Keratinocyte (primary cell): ENCODE data around the gene SLC52A1. TPM values are rescaled to one million over a fixed set of nuclear protein-coding genes. Genes with fewer than 3 reads are reported as not detected.

ENCODE experiments used
- DNase-seq: peaks from one replicate; pipeline ENCODE4 v3.0.0-alpha.2; 2011; ENCODE audit warnings: low read depth, missing footprints, low spot score
- FAIRE-seq: peaks from 2 replicates; lab custom pipeline; 2011; peaks lifted over from hg19 to GRCh38; lab: Jason Lieb, UNC
- H2AFZ ChIP-seq: 2 replicates; pipeline ENCODE4 v1.6.0; 2012; ENCODE audit warnings: low read length, control low read depth, inconsistent platforms; ENCODE audit not compliant: control insufficient read depth
- H3K27ac ChIP-seq: 2 replicates; pipeline ENCODE4 v1.5.1; 2011; ENCODE audit warnings: low read length; ENCODE audit not compliant: control insufficient read depth, insufficient read depth
- H3K27me3 ChIP-seq: 3 replicates; pipeline ENCODE4 v1.6.0; 2011; ENCODE audit warnings: low read length; ENCODE audit not compliant: control insufficient read depth, insufficient read depth; ENCODE audit errors: extremely low read depth
- H3K36me3 ChIP-seq, 2 experiments: 2 replicates in 1 of 2; 3 replicates in 1 of 2; pipeline ENCODE4 v1.5.1; 2011; ENCODE audit warnings: low read length in 2 of 2, mild to moderate bottlenecking in 1 of 2; ENCODE audit not compliant: control insufficient read depth in 2 of 2, insufficient read depth in 2 of 2; ENCODE audit errors: extremely low read depth in 1 of 2
- H3K4me1 ChIP-seq: 3 replicates; pipeline ENCODE4 v1.5.1; 2011; ENCODE audit warnings: low read length; ENCODE audit not compliant: control insufficient read depth, insufficient read depth; ENCODE audit errors: extremely low read depth
- H3K4me2 ChIP-seq: 3 replicates; pipeline ENCODE4 v1.6.0; 2011; ENCODE audit warnings: low read depth, low read length; ENCODE audit not compliant: control insufficient read depth, insufficient read depth; ENCODE audit errors: extremely low read depth
- H3K4me3 ChIP-seq, 3 experiments: fragments of 200-600 bp in 1 of 3; sonication (generic) in 1 of 3; 2 replicates in 2 of 3; 3 replicates in 1 of 3; pipeline ENCODE4 v1.5.1; 2011 to 2016; ENCODE audit warnings: low read length in 3 of 3, mild to moderate bottlenecking in 3 of 3, control low read depth in 2 of 3, inconsistent platforms in 1 of 3, low read depth in 1 of 3, mixed read lengths in 1 of 3, mixed run types in 1 of 3, moderate library complexity in 1 of 3; ENCODE audit not compliant: control insufficient read depth in 2 of 3, insufficient read depth in 2 of 3; ENCODE audit errors: extremely low read depth in 1 of 3
- H3K79me2 ChIP-seq: 2 replicates; pipeline ENCODE4 v1.6.0; 2012; ENCODE audit warnings: low read length; ENCODE audit not compliant: control insufficient read depth, insufficient read depth
- H3K9ac ChIP-seq: 3 replicates; pipeline ENCODE4 v1.6.0; 2011; ENCODE audit warnings: low read length; ENCODE audit not compliant: control insufficient read depth, insufficient read depth; ENCODE audit errors: extremely low read depth
- H3K9me1 ChIP-seq: 3 replicates; pipeline ENCODE4 v1.6.0; 2011; ENCODE audit warnings: low read length; ENCODE audit not compliant: control insufficient read depth, insufficient read depth; ENCODE audit errors: extremely low read depth
- H3K9me3 ChIP-seq: 2 replicates; pipeline ENCODE4 v1.5.1; 2012; ENCODE audit warnings: low read depth, low read length; ENCODE audit not compliant: control insufficient read depth
- H4K20me1 ChIP-seq: 3 replicates; pipeline ENCODE4 v1.6.0; 2011; ENCODE audit warnings: low read length; ENCODE audit not compliant: control insufficient read depth, insufficient read depth; ENCODE audit errors: extremely low read depth
- EZH2 ChIP-seq: IDR thresholded peaks from one replicate; pipeline ENCODE4 v1.6.1; 2012; ENCODE audit warnings: inconsistent platforms, mild to moderate bottlenecking, low read length, moderate library complexity
- dilution Hi-C: fragments of 300-500 bp; cut with MboI; formaldehyde crosslinking; loops from one replicate; pipeline ENCODE4 v1.7.0; 2020; ENCODE audit warnings: low sequenced_read_pairs; ENCODE audit not compliant: extremely low pct_ligation_motif_present
- polyA plus RNA-seq, 5 experiments: library from polyadenylated mRNA; depleted of rRNA in 3 of 5; stranded (reverse) in 3 of 5; stranded (forward) in 1 of 5; unstranded in 1 of 5; fragments of >200 nt; gene quantifications; 1 replicate in 1 of 5; 2 replicates in 3 of 5; 3 replicates in 1 of 5; pipeline versions ENCODE4 v1.2.1 to v1.2.3, GENCODE V29; 2011 to 2012; ENCODE audit warnings: missing spikeins in 2 of 5, low read depth in 1 of 5, low replicate concordance in 1 of 5
- TF ChIP-seq, protein P1 (sequence below), 3 experiments: IDR thresholded peaks in 1 of 3; conservative IDR thresholded peaks in 1 of 3; optimal IDR thresholded peaks in 1 of 3; 2 replicates in 2 of 3; 3 replicates in 1 of 3; pipeline versions ENCODE3 to v1.5.1; 2011; ENCODE audit warnings: low read length in 3 of 3, mild to moderate bottlenecking in 3 of 3, moderate library complexity in 2 of 3, control low read depth in 1 of 3, inconsistent platforms in 1 of 3; ENCODE audit not compliant: insufficient read depth in 2 of 3; ENCODE audit errors: extremely low read depth in 1 of 3

Gene SLC52A1
- polyA plus RNA-seq, 1 donor (not counting 4 experiments of a cell fraction or from before 2014, with no cell fraction given): 0.21 TPM

DNA sequence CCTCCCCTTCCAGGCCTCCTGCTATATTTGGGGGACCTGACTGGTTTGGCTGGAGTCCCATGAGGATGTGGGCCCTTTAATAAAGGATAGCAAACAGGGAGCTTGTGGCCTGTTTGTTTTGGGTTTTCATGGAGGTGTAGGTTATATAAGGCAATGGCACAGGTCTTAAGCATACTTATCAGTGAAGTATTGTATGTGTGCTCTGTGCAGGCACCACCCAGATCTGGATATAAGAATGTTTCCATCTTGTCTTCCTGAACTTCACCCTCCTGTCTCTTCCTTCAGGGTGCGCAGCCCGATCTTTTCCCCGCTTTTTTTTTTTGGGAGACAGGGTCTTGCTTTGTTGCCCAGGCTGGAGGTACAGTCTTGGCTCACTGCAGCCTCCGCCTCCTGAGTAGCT, 10.6 kb downstream of the SLC52A1 start:
- no peak overlapping the region for H3K27ac ChIP-seq
- H3K79me2 ChIP-seq: no peaks in the 10 kb centered on the region
- H2AFZ ChIP-seq: no peak overlapping the region
- no peaks in the 10 kb centered on the region for H3K9me3 ChIP-seq
- H3K9ac ChIP-seq: no peak overlapping the region
- H3K4me1 ChIP-seq: peaks cover 4% of the 10 kb centered on the region
- no peak overlapping the region for H3K4me3 ChIP-seq
- DNase-seq (no peak), FAIRE-seq (no peak)
- H4K20me1 ChIP-seq: no peaks in the 10 kb centered on the region
- H3K9me1 ChIP-seq: no peaks in the 10 kb centered on the region
- dilution Hi-C loops: no loop called here
- no peaks in the 10 kb centered on the region for H3K27me3 ChIP-seq
- TF ChIP-seq, protein P1, sequence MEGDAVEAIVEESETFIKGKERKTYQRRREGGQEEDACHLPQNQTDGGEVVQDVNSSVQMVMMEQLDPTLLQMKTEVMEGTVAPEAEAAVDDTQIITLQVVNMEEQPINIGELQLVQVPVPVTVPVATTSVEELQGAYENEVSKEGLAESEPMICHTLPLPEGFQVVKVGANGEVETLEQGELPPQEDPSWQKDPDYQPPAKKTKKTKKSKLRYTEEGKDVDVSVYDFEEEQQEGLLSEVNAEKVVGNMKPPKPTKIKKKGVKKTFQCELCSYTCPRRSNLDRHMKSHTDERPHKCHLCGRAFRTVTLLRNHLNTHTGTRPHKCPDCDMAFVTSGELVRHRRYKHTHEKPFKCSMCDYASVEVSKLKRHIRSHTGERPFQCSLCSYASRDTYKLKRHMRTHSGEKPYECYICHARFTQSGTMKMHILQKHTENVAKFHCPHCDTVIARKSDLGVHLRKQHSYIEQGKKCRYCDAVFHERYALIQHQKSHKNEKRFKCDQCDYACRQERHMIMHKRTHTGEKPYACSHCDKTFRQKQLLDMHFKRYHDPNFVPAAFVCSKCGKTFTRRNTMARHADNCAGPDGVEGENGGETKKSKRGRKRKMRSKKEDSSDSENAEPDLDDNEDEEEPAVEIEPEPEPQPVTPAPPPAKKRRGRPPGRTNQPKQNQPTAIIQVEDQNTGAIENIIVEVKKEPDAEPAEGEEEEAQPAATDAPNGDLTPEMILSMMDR (optimal IDR thresholded peaks at IDR 0.05 in 1 of 3, IDR thresholded peaks at IDR 0.05 in 1 of 3, conservative IDR thresholded peaks at IDR 0.05 in 1 of 3; ENCODE audit: extremely low read depth in 1 of 3, insufficient read depth in 2 of 3, low read length in 3 of 3): no peak
- TF ChIP-seq EZH2: no peak
- H3K36me3 ChIP-seq: peaks cover 25 to 40% of the 10 kb centered on the region in 2 experiments
- no peak overlapping the region for H3K4me2 ChIP-seq

DNA sequence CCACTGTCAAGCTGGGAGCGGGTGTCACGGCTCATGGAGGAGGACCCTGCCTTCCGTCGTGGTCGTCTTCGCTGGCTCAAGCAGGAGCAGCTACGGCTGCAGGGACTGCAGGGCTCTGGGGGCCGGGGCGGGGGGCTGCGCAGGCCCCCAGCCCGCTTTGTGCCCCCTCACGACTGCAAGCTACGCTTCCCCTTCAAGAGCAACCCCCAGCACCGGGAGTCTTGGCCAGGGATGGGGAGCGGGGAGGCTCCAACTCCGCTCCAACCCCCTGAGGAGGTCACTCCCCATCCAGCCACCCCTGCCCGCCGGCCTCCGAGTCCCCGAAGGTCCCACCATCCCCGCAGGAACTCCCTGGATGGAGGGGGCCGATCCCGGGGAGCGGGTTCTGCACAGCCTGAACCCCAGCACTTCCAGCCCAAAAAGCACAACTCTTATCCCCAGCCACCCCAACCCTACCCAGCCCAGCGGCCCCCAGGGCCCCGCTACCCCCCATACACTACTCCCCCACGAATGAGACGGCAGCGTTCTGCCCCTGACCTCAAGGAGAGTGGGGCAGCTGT, 11.6 kb downstream of the SLC52A1 start:
- DNase-seq: no peak
- H3K4me2 ChIP-seq: no peak overlapping the region
- H3K9me1 ChIP-seq: no peaks in the 10 kb centered on the region
- dilution Hi-C loops: no loop called here
- TF ChIP-seq EZH2: no peak
- TF ChIP-seq, protein P1 (optimal IDR thresholded peaks at IDR 0.05 in 1 of 3, IDR thresholded peaks at IDR 0.05 in 1 of 3, conservative IDR thresholded peaks at IDR 0.05 in 1 of 3; ENCODE audit: extremely low read depth in 1 of 3, insufficient read depth in 2 of 3, low read length in 3 of 3): no peak
- no peaks in the 10 kb centered on the region for H3K27me3 ChIP-seq
- FAIRE-seq: no peak
- peaks cover 31 to 46% of the 10 kb centered on the region in 2 experiments for H3K36me3 ChIP-seq
- no peak overlapping the region for H3K4me3 ChIP-seq
- H3K9me3 ChIP-seq: no peaks in the 10 kb centered on the region
- peaks cover 4% of the 10 kb centered on the region for H3K4me1 ChIP-seq
- no peak overlapping the region for H3K27ac ChIP-seq
- H4K20me1 ChIP-seq: no peaks in the 10 kb centered on the region
- H3K79me2 ChIP-seq: no peaks in the 10 kb centered on the region
- H2AFZ ChIP-seq: no peak overlapping the region
- H3K9ac ChIP-seq: no peak overlapping the region
